Measurements from ENCODE around the gene CTNND2.
A peak's percentile ranks its signal among the peaks of the same experiment; 100 is the strongest.
"Not testable (repeated sequence)": the region's sequence is repeated elsewhere in the genome, so short reads cannot be mapped to it uniquely, and the experiment has no call there.

CTNND2 gene

GRCh38 chr5:11329679-11330078 lies 574.6 kb downstream of the CTNND2 start:
- no peak overlapping the region for H3K4me3 ChIP-seq
- DNase-seq (ENCODE audit: low spot score): no peak
- no peak overlapping the region for H3K27ac ChIP-seq
- no peak for TF ChIP-seq CTCF (IDR thresholded peaks at IDR 0.05)

GRCh38 chr5:11324521-11325289 lies 579.5 kb downstream of the CTNND2 start:
- no peak for DNase-seq (ENCODE audit: low spot score)
- no peak for TF ChIP-seq CTCF (IDR thresholded peaks at IDR 0.05)
- H3K4me3 ChIP-seq: peak overlapping the region; percentile 25
- H3K27ac ChIP-seq: peak overlapping the region; percentile 59 to 76

GRCh38 chr5:11323761-11324160 lies 580.5 kb downstream of the CTNND2 start:
- H3K27ac ChIP-seq: peak overlapping the region in 1 of 2 donors; percentile 76
- H3K4me3 ChIP-seq: no peak overlapping the region
- DNase-seq (ENCODE audit: low spot score): no peak
- no peak for TF ChIP-seq CTCF (IDR thresholded peaks at IDR 0.05)

GRCh38 chr5:11322133-11322532 lies 582.1 kb downstream of the CTNND2 start:
- Histone ChIP-seq H3K27ac (no peak overlapping the region), H3K4me3 (no peak overlapping the region)
- no peak for TF ChIP-seq CTCF (IDR thresholded peaks at IDR 0.05)
- no peak for DNase-seq (ENCODE audit: low spot score)

- TF ChIP-seq CTCF (IDR thresholded peaks at IDR 0.05): no peak
- no peak for DNase-seq (ENCODE audit: low spot score)
- no peak overlapping the region for H3K27ac ChIP-seq
- H3K4me3 ChIP-seq: no peak overlapping the region
Observed at GRCh38 chr5:11319836-11320580, 584.2 kb downstream of the CTNND2 start.

GRCh38 chr5:11313694-11314093 lies 590.6 kb downstream of the CTNND2 start:
- not testable (repeated sequence) for H3K27ac ChIP-seq; DNase-seq (ENCODE audit: low spot score); H3K4me3 ChIP-seq

- H3K27ac ChIP-seq: no peak overlapping the region
- no peak for TF ChIP-seq CTCF (IDR thresholded peaks at IDR 0.05)
- DNase-seq (ENCODE audit: low spot score): no peak
- H3K4me3 ChIP-seq: no peak overlapping the region
Observed at GRCh38 chr5:11311731-11312130, 592.5 kb downstream of the CTNND2 start.

Data from coronary artery (tissue), 2 donors.